Measurements from ENCODE around the gene GTPBP1. TPM values are rescaled to one million over a fixed set of nuclear protein-coding genes. Genes with fewer than 3 reads are reported as not detected.

The GTPBP1 gene
- total and polyA plus RNA-seq, 2 of the 4 experiments (the other 2 are of a cell fraction): 12.4 to 29.5 TPM

DNA sequence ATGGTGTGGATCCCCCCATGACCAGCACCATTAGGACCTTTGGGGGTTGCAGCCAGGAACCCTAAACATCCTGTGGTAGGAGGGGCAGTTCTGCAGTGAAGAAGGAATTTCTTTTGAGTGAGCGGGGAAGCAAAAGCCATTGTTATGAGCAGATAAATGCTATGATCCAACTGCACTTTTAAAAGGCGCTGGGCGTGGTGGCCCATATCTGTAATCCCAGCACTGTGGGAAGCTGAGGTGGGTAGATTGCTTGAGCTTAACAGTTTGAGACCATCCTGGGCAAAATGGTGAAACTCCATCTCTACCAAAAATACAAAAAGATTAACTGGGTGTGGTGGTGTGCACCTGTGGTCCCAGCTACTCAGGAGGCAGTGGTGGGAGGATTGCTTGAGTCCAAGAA lies 29.9 kb upstream of the GTPBP1 start:
- DNase-seq (no peak), ATAC-seq (ENCODE audit: low read depth) (no peak)
- H3K9me3 ChIP-seq (ENCODE audit: control insufficient read depth, insufficient read depth, low read length): no peaks in the 10 kb centered on the region
- H4K91ac ChIP-seq (ENCODE audit: insufficient read depth, low read depth, low read length): no peak overlapping the region
- H3K4me2 ChIP-seq (ENCODE audit: low read depth, low read length): no peak overlapping the region
- H2BK20ac ChIP-seq (ENCODE audit: low read depth, low read length): no peak overlapping the region
- H2BK120ac ChIP-seq (ENCODE audit: low read depth, low read length): no peak overlapping the region
- WGBS, 2 experiments (ENCODE audit: extremely low coverage in 2 of 2, insufficient read length in 1 of 2): 100% methylated on average over 1 of the region's 3 CpGs; no CpG with 5 or more reads in 1 of the 2 experiments
- H2BK5ac ChIP-seq (ENCODE audit: low read depth, low read length, poor library complexity, severe bottlenecking): no peak overlapping the region
- no peak overlapping the region for H3K4ac ChIP-seq (ENCODE audit: low read depth, low read length)
- no peak overlapping the region for H3K23ac ChIP-seq (ENCODE audit: low read depth, low read length)
- no peak overlapping the region for H4K8ac ChIP-seq (ENCODE audit: low read depth in 2 of 2, low read length in 2 of 2)
- peaks cover 3 to 9% of the 10 kb centered on the region in 2 experiments; a peak in 1 of 4 replicates for H3K79me1 ChIP-seq (ENCODE audit: low read depth in 1 of 2, low read length in 2 of 2)
- H4K20me1 ChIP-seq (ENCODE audit: insufficient read depth, low read length): no peaks in the 10 kb centered on the region
- no peak overlapping the region for H2AK5ac ChIP-seq (ENCODE audit: low read depth, low read length)
- no peak overlapping the region for H3K56ac ChIP-seq (ENCODE audit: extremely low read depth, insufficient read depth, low read length)
- H3K14ac ChIP-seq (replicated peaks; ENCODE audit: low read depth, low read length): no peak overlapping the region
- BruUV-seq (replicated peaks): no TSS peak
- ChIA-PET POLR2A (ENCODE audit: unreplicated experiment) (interaction anchor here (0.5 kb wide), 1 partner anchor 230 kb away, joined by 3 read pairs; no protein-coding TSS in a partner anchor), CTCF (no interaction called here)
- no peaks in the 10 kb centered on the region for H3K4me1 ChIP-seq (ENCODE audit: control insufficient read depth, insufficient read depth, low read length)
- no peak overlapping the region for H3K4me3 ChIP-seq (ENCODE audit: insufficient read depth, low read depth, low read length)
- H2BK15ac ChIP-seq (ENCODE audit: low read depth, low read length): no peak overlapping the region
- dilution Hi-C loops (cut with HindIII; ENCODE audit: low sequenced_read_pairs, unreplicated experiment) (no loop called here), intact Hi-C loops (cut with micrococcal nuclease) (no loop called here), in situ Hi-C loops (cut with MboI; ENCODE audit: low sequenced_read_pairs) (no loop called here)
- H3K36me3 ChIP-seq (ENCODE audit: control insufficient read depth, insufficient read depth, low read length): peaks cover 22% of the 10 kb centered on the region
- H3K27ac ChIP-seq (ENCODE audit: insufficient read depth, low read length): no peak overlapping the region
- no peak overlapping the region for H2AFZ ChIP-seq (replicated peaks; ENCODE audit: low read length, poor library complexity)
- peaks cover 5% of the 10 kb centered on the region; the same call in 1 of the 2 replicates for H3K9me1 ChIP-seq (ENCODE audit: insufficient read depth, low read length)
- TF ChIP-seq RAD21 (IDR thresholded peaks at IDR 0.05; ENCODE audit: low read length) (no peak), MAFK (IDR thresholded peaks at IDR 0.05; ENCODE audit: low read depth, low read length) (no peak), NFE2L2 (IDR thresholded peaks at IDR 0.05; ENCODE audit: low read depth, low read length) (no peak), RCOR1 (IDR thresholded peaks at IDR 0.05; ENCODE audit: insufficient replicate concordance, low read length) (no peak), CHD1 (IDR thresholded peaks at IDR 0.05; ENCODE audit: low read depth, low read length) (no peak), CEBPB (IDR thresholded peaks at IDR 0.05; ENCODE audit: low read depth, low read length) (no peak), RFX5 (IDR thresholded peaks at IDR 0.05; ENCODE audit: low read depth, low read length) (no peak), FOS (IDR thresholded peaks at IDR 0.05; ENCODE audit: low read depth, low read length) (no peak), MAZ (IDR thresholded peaks at IDR 0.05; ENCODE audit: borderline replicate concordance, low read depth, low read length) (no peak), SMC3 (IDR thresholded peaks at IDR 0.05; ENCODE audit: low read depth, low read length) (no peak), BHLHE40 (IDR thresholded peaks at IDR 0.05; ENCODE audit: low read depth, low read length) (no peak), POLR2A (IDR thresholded peaks at IDR 0.05; ENCODE audit: low read depth, low read length) (no peak)
- TF ChIP-seq, protein P1, sequence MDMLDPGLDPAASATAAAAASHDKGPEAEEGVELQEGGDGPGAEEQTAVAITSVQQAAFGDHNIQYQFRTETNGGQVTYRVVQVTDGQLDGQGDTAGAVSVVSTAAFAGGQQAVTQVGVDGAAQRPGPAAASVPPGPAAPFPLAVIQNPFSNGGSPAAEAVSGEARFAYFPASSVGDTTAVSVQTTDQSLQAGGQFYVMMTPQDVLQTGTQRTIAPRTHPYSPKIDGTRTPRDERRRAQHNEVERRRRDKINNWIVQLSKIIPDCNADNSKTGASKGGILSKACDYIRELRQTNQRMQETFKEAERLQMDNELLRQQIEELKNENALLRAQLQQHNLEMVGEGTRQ (IDR thresholded peaks at IDR 0.05; ENCODE audit: low read depth, low read length): no peak
- TF ChIP-seq, protein P2, sequence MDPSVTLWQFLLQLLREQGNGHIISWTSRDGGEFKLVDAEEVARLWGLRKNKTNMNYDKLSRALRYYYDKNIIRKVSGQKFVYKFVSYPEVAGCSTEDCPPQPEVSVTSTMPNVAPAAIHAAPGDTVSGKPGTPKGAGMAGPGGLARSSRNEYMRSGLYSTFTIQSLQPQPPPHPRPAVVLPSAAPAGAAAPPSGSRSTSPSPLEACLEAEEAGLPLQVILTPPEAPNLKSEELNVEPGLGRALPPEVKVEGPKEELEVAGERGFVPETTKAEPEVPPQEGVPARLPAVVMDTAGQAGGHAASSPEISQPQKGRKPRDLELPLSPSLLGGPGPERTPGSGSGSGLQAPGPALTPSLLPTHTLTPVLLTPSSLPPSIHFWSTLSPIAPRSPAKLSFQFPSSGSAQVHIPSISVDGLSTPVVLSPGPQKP (IDR thresholded peaks at IDR 0.05; ENCODE audit: borderline replicate concordance, low read depth, low read length): no peak
- H4K5ac ChIP-seq (ENCODE audit: low read depth, low read length): no peak overlapping the region
- no peak overlapping the region for H2AK9ac ChIP-seq (replicated peaks; ENCODE audit: low read depth, low read length, poor library complexity)
- no peak overlapping the region for H3K18ac ChIP-seq (ENCODE audit: low read depth, low read length)
- no peaks in the 10 kb centered on the region for H3K27me3 ChIP-seq (ENCODE audit: control insufficient read depth, insufficient read depth, low read length)
- no peak overlapping the region for H3K9ac ChIP-seq (ENCODE audit: low read depth, low read length)

All from IMR-90 (cell line).